Mesothelial cell of epicardium (in vitro differentiated cells): ENCODE measurements around the gene CRADD. TPM values are rescaled to one million over a fixed set of nuclear protein-coding genes. Genes with fewer than 3 reads are reported as not detected.

Experiments used
- DNase-seq, 2 experiments: peaks; one replicate each; pipeline ENCODE4 v3.0.0; 2021; ENCODE audit warnings: low spot score in 2 of 2; ENCODE audit not compliant: unreplicated experiment in 2 of 2
- H3K27ac Mint-ChIP-seq: 2 replicates; pipeline ENCODE4 v1.8.0; 2021; ENCODE audit warnings: mixed read lengths
- H3K27me3 Mint-ChIP-seq: 2 replicates; pipeline ENCODE4 v1.8.0; 2021; ENCODE audit warnings: low read depth, mixed read lengths
- H3K36me3 Mint-ChIP-seq: 2 replicates; pipeline ENCODE4 v1.8.0; 2021; ENCODE audit warnings: mixed read lengths
- H3K4me1 Mint-ChIP-seq: 2 replicates; pipeline ENCODE4 v1.8.0; 2021; ENCODE audit warnings: mixed read lengths
- H3K4me3 Mint-ChIP-seq: 2 replicates; pipeline ENCODE4 v1.8.0; 2021; ENCODE audit warnings: mild to moderate bottlenecking, moderate library complexity, mixed read lengths
- H3K9me3 Mint-ChIP-seq: 2 replicates; pipeline ENCODE4 v1.8.0; 2021; ENCODE audit warnings: mixed read lengths
- total RNA-seq: library from RNA; stranded (reverse); gene quantifications from 3 replicates; pipeline ENCODE4 v1.2.1, GENCODE V29; 2021
- TF ChIP-seq, protein P1 (sequence below): fragments of 200-600 bp; sonication (generic); IDR thresholded peaks from one replicate; pipeline ENCODE4 v1.5.0; 2021; ENCODE audit warnings: antibody characterized with exemption; ENCODE audit not compliant: unreplicated experiment

Gene CRADD
- total RNA-seq, 1 donor from 2014 or later, result 6.6 TPM

DNA sequence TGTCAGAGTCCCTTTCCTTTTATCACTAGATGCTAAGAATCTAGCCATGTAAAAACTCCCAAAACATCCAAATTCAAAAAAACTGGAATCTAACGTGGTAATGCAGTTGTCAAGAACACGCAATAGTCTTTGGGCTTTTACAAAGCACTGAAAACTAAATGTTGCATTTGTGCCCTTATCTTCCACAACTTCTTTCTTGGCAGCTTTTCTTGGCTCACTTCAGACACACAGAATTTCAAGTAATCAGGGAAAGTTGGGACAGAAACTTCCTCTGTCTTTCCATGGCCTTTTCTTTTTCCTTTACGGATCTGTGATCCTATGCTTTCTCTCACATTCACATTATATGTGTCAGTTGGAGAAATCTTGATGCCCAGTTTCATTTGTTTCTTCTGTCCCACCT, 136.0 kb downstream of the CRADD start:
- Mint-ChIP-seq H3K4me3 (no peak overlapping the region), H3K9me3 (no peaks in the 10 kb centered on the region), H3K27me3 (no peaks in the 10 kb centered on the region), H3K27ac (peak overlapping the region; percentile 86), H3K36me3 (no peaks in the 10 kb centered on the region), H3K4me1 (peaks cover 38% of the 10 kb centered on the region)
- DNase-seq, result no peak
- TF ChIP-seq, protein P1, sequence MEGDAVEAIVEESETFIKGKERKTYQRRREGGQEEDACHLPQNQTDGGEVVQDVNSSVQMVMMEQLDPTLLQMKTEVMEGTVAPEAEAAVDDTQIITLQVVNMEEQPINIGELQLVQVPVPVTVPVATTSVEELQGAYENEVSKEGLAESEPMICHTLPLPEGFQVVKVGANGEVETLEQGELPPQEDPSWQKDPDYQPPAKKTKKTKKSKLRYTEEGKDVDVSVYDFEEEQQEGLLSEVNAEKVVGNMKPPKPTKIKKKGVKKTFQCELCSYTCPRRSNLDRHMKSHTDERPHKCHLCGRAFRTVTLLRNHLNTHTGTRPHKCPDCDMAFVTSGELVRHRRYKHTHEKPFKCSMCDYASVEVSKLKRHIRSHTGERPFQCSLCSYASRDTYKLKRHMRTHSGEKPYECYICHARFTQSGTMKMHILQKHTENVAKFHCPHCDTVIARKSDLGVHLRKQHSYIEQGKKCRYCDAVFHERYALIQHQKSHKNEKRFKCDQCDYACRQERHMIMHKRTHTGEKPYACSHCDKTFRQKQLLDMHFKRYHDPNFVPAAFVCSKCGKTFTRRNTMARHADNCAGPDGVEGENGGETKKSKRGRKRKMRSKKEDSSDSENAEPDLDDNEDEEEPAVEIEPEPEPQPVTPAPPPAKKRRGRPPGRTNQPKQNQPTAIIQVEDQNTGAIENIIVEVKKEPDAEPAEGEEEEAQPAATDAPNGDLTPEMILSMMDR, result no peak

DNA sequence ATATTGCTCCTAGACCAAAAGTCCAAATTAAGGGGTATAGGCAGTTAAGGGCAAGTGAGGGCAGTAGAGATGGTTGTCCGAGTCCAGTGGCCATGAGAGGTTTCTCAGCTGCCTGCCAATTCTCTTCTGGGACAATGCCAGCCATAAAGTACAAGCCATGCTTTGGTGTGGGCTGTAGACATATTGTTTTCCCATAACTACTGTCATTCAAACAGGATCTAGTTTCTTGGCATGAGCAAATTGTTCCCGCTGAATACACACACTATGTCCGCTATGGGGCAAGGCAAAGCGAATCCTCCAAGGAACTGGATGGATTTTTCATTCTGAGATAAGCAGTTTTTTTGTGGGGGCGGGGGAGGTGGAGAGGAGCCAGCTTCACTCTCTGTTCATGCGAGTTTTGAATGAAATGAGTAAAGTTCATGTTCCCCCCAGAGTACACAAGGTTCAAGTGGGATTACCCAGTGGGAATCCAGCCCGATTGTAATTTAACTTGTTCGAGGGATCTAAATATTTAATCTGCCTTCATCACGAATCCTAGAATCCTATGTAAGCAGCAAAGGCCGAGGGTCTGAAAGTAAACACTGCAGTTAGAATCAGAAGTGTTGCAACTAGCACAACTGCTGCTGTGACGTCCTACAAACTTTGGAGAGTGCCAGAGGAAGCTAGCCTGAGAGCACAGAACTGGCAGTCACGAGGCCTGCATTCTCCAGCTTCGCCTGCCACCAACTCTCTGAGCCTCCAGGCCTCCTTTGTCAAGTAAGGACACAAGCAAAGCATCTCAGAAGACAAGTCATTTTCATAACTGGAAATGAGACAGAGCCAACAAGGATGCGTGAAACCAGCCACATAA, 137.0 kb downstream of the CRADD start:
- no peak for DNase-seq
- H3K4me3 Mint-ChIP-seq, result no peak overlapping the region
- TF ChIP-seq, protein P1, result no peak
- no peaks in the 10 kb centered on the region for H3K36me3 Mint-ChIP-seq
- H3K27ac Mint-ChIP-seq, result peak overlapping the region; percentile 86
- H3K9me3 Mint-ChIP-seq, result no peaks in the 10 kb centered on the region
- H3K27me3 Mint-ChIP-seq, result no peaks in the 10 kb centered on the region
- peaks cover 49% of the 10 kb centered on the region for H3K4me1 Mint-ChIP-seq

DNA sequence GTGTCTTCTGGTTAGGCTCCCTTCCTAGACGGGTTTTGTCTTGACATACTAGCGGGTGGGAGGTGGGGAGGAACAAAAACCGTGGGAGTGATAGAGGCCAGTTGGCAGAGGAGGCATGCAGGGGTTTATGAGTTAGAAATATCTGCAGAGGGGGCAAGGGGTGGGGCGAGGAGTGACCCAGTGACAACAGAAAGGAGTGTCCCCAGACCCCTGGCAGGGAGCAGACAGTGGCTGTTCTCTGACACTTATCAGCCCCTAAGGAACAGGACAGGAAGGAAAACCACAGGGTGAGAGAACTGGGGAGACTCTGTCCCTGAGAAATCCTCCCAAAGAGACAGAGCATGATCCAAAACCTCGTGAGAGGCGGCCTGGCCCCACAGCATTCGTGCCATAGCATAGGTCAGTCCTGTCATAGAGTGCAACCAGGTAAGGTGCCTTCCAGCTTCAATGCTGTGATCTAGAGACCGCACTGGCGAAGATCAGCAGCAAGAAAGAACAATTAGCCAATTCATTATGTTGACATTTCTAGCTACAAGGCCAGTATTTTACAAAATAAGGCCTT, 141.4 kb downstream of the CRADD start:
- H3K9me3 Mint-ChIP-seq, result no peaks in the 10 kb centered on the region
- no peaks in the 10 kb centered on the region for H3K36me3 Mint-ChIP-seq
- H3K27me3 Mint-ChIP-seq, result no peaks in the 10 kb centered on the region
- no peak for DNase-seq
- no peak overlapping the region for H3K4me3 Mint-ChIP-seq
- H3K4me1 Mint-ChIP-seq, result peaks cover 27% of the 10 kb centered on the region
- TF ChIP-seq, protein P1, result no peak
- peak overlapping the region; percentile 52 for H3K27ac Mint-ChIP-seq

- H3K36me3 Mint-ChIP-seq, result no peaks in the 10 kb centered on the region
- H3K27ac Mint-ChIP-seq, result peak overlapping the region; percentile 52
- H3K9me3 Mint-ChIP-seq, result no peaks in the 10 kb centered on the region
Observed at GRCh38 chr12:93819050-93819491, 141.9 kb downstream of the CRADD start.

GRCh38 chr12:93823616-93824391, 146.6 kb downstream of the CRADD start:
- Mint-ChIP-seq H3K27me3 (no peaks in the 10 kb centered on the region), H3K27ac (no peak overlapping the region), H3K9me3 (no peaks in the 10 kb centered on the region), H3K4me1 (peaks cover 7% of the 10 kb centered on the region), H3K36me3 (no peaks in the 10 kb centered on the region), H3K4me3 (no peak overlapping the region)
- TF ChIP-seq, protein P1, result no peak
- DNase-seq, result no peak

More at GRCh38 chr12:93819050-93819491, 141.9 kb downstream of the CRADD start:
- Mint-ChIP-seq H3K4me3 (no peak overlapping the region), H3K4me1 (peaks cover 24% of the 10 kb centered on the region), H3K27me3 (no peaks in the 10 kb centered on the region)
- no peak for DNase-seq
- TF ChIP-seq, protein P1, result no peak
